ENCODE results near the gene ELK4.

The ELK4 gene

DNA sequence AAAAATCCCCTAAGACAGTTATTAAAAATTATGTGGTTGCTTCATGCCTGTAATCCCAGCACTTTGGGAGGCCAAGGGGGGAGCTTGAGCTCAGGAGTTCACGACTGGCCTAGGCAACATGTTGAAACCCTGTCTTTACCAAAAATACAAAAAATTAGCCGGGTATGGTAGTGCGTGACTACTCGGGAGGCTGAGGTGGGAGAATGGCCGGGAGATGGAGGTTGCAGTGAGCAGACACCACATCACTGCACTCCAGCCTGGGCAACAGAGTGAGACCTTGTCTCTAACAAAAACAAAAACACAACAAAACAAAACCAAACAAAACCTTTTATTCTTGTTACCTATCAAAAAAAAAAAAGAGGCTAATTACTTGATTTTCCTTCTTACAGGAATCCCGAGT is 2.1 kb downstream of the ELK4 start:
- DNase-seq: peak in 1 of 2 donors; percentile 40

DNA sequence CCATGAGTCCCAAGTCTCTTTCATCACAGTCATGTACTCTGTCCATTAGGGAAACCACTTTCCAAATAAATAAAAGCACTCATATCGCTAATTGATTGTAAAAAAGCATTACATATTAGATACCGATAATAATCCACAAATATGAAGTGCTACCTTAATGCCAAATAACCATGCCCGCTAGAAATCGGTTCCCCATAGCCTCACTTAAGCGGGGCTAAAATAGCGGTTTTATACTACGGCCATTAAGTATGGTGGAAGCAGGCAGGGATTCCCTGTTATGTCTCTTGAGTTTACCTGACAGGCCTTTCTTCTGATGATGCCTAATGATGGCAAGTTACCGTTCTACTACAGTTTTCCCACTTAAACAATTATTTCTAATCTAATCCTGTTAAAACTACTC is 3.9 kb downstream of the ELK4 start:
- no peak for DNase-seq

DNA sequence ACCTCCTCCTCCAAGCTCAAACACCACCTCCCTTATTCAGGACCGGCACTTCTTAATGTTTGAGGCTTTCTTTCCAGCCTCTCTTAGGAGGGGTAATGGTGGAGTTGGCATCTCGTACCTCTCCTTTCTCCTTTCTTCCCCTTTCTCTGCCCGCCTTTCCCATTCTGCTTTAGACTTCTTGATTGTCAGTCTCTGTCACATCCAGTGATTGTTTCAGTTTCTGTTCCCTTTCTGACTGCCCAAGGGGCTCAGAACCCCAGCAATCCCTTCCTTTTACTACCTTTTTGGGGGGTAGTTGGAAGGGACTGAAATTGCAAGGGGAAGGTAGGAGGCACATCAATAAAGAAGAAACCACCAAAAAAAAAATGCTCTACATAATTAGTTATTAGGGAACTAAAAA is 5.6 kb downstream of the ELK4 start:
- DNase-seq: no peak

GRCh38 chr1:205623646-205624045 is 8.2 kb downstream of the ELK4 start:
- DNase-seq: no peak

GRCh38 chr1:205620269-205620668 is 11.5 kb downstream of the ELK4 start:
- no peak for DNase-seq

DNA sequence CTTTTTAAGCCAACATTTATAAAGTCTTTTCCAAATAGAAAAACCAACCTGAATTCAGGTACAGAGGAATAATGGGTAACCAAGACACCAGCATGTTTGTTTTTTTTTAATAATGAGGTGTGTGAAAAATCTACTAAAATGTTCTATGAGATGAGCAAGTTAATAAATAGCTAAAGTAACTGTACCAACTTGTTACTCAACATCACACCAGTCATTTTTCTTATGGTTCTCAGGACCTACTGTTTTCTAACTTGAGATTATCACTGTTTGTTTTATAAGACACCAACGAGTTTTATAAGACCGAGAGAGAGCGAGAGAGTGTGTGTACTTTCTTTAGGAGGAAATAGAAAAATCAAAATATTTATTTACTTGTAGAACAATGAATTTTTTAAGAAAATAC is 12.4 kb downstream of the ELK4 start:
- DNase-seq: no peak

GRCh38 chr1:205616563-205617293 is 15.1 kb downstream of the ELK4 start:
- DNase-seq: no peak

DNA sequence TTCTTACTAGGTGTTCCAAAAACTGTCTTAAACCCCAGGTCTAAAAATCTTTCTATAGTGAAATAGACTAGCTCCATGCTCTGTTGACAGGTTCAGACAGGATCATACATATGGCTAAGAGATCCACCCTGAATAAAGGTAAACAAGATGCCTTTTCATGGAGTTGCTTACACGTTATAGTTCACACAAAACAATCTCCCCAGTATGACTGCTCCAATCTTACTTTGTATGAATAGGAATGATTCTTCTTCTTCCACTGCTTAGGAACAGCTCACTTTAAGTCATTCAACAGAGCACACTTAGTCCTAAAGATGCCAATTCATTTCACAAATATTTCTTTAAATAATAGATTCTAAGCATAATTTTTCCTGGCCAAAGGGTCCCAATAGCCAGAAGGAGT is 16.0 kb downstream of the ELK4 start:
- no peak for DNase-seq

- DNase-seq: no peak
These were observed 17.9 kb downstream of the ELK4 start for GRCh38 chr1:205613854-205614412.

DNA sequence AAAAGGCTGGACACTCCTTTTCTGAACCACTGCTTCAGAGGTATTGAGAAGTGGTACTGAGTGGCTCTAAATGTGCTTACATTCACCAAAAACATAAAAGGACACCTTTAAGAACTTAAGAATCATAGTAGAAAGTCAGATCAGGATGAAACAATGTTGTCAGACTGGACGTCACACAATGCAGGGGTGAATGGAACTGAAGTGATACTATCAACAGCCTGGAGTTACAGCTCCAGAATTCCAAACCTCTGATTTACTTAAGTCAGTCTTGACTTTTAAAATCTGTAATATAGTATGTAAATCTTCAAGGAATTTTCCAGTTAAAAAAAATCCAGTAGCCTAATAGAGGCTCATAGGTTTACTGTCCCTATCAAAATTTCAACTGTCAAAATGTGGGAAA is 19.3 kb downstream of the ELK4 start:
- no peak for DNase-seq

- DNase-seq: no peak
These were observed 19.7 kb downstream of the ELK4 start for GRCh38 chr1:205612104-205612503.

DNA sequence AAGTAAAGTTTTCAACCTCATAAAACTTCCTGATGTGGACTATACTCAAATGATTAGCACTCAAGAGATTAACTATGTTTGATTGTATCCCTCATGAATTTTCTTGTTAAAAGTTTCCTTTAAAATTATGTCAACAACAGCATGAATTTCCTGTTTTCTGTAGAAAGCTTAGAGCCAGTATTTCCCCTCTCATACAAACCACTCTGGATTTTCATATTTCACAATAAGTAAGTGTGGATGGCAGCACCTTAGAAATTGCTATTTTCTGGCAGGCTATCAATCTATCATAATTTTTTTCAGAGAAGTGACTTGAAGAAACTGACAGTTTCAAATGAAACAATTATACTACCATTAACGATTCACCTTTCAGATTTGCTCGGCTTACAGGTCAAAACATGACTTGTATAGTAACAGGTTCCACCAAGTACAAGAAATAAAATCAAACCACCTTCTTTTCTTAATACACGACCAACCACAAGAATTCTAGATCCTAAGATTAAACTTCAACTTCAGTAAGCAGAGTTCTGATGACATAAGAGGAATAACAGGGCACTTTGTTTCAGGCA is 20.8 kb downstream of the ELK4 start:
- no peak for DNase-seq

- no peak for DNase-seq
These were observed 21.8 kb downstream of the ELK4 start for GRCh38 chr1:205610036-205610435.

DNA sequence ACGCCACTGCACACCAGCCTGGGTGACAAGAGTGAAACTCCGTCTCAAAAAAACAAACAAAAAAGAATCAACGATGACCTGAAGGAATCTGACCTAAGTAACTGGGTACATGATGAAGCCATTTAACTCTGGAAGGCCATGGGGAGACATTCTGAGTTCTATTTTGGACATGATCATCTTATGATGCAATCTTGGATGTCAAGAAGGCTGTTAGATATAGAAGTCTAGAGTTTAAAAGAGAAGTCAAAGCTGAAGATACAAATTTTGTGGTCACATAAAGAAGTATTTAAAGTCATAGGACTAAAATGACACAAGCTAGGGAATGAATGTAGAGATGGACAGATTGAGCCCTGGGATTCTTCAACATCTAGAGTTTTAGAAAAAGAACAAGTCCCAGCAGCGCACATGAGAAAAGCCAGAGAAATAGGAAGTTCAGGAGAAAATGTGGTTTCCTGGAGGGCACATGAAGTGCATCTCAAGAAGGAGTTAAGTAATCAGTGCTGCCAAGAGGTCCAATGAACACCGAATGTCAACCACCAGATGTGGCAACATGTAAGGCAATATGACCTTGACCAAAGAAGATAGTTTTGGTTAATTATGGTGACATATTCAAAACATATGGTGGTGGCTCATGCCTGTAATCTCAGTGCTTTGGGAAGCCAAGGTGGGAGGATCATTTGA is 26.8 kb downstream of the ELK4 start:
- no peak for DNase-seq

DNA sequence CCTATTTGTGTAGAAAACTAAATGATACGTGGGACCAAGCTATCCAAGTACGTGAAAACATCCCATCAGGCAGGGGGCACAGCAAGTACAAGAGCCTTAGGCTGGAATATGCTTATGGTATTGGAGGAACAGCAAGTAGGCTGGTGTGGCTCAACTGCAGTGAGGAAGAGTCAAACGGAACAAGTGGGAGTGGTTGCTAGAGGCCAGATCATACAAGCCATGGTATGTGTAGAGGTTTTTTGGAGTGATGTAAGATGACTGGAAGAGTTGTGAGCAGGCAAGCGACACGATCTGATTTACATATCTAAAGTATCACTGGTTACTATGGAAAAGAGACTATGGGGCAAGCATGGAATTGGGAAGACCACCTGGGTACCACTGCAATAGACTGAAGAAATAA is 27.8 kb downstream of the ELK4 start:
- no peak for DNase-seq

DNA sequence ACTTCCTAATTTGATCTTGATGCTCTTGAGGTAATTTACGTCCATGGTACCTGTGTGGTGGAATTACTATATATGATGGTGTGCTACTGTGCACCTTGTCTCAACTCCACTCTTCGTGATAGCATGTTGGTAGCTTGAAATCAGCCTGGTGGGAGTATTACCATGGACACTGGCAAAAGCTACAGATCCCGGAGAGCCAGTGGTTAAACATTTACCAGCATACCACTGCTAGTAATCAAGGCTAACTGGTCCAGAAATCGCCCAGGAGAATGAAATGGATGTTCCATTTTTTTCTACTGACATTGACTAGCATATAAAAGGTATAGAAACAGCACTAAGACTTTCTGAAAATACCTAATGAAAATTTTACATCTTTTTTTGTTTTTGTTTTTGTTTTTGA is 30.6 kb downstream of the ELK4 start:
- DNase-seq: no peak

DNA sequence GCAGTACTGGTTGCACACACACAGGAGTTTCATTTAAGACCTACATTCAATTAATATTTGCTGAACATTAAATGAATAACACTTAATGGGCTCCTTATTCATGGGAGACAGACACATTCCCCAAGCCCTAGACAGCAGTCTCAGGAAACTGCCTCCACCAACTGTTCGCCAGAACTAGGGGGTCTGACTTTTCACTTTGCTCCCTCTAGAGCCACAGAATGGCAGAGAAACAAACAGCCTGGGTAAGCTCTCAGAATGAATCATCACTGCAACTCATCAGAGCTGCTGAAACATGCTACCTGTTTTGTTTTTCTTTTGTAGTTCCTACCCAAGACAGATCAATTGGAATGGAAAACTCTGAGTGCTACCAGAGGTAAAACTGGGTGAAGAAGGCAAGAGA is 31.7 kb downstream of the ELK4 start:
- DNase-seq: no peak

GRCh38 chr1:205599669-205600042 is 32.2 kb downstream of the ELK4 start:
- no peak for DNase-seq

DNA sequence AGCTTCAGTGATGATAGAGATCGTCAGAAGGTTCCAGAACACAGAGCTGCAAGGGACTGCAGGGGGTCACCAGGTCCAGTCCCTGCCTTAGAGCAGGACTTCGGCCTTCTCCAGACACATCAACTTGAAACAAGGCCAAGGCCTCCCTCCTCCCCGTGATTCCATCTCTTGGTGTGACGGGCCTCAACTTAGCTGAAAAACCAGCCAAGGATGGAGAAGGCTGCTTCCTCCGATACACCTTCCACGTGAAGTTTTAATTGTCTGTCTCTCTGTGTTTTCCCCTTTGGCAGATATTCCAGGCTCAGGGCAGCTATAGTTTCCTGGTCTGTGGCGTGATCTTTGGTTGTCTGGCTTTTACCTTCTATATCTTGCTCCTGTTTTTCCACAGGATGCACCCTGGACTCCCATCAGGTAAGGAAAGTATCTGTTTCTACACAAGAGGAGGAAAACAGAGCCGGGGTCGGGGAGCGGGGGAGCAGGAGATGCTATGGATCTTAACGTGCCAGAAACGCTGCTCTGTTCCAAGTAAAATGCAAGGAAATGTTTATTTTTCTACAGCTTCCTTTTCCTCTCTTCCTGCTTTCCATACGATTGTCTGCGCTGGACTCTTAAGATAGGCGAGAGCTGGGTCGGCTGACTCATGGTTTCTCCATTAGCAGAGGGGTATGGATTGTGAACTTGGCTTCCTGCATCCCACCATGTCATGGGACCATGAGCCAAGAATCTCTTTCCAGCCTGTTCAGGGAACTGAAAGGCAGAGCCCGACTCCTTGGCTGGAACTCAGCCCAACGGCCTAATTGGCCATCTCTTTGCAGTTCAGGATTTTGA is 32.8 kb downstream of the ELK4 start:
- DNase-seq: no peak

- no peak for DNase-seq
These were observed 34.0 kb downstream of the ELK4 start for GRCh38 chr1:205597691-205598314.

- DNase-seq: no peak
These were observed 34.9 kb downstream of the ELK4 start for GRCh38 chr1:205596876-205597275.

- no peak for DNase-seq
These were observed 36.0 kb downstream of the ELK4 start for GRCh38 chr1:205595861-205596260.

DNA sequence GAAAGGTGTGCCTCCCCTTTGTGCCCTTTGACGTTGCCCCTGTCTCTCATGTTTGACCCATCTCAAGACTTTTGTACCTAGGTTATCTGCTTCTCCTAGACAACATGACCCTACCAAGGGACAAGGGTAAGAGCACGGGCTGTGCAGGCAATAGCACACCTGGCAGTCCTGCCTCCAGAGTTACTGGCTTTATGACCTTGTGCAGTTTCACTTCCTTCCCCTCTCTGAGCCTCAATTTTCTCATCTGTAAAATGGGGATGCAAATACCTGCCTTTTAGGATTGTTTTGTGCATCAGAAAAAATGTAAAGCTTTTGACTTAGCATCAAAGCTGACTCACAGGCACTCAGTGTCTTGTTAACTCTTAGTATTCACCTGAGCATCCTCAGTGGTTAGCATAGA is 36.4 kb downstream of the ELK4 start:
- DNase-seq: no peak

Data from CD4-positive, alpha-beta T cell treated with Interferon alpha-2 for 1 hour (primary cell).